Stimulated activated CD8-positive, alpha-beta memory T cell treated with anti-CD3 and anti-CD28 coated beads, Interleukin-4, amount 100 ng/mL, for 24 hours (primary cell): ENCODE results near the gene METTL14.

Experiments used
- DNase-seq: peaks from one replicate; pipeline ENCODE4 v3.0.0-alpha.2; 2020; ENCODE audit warnings: low read depth

Gene METTL14

GRCh38 chr4:118734491-118735205 lies 49.5 kb downstream of the METTL14 start:
- DNase-seq, result no peak

GRCh38 chr4:118736900-118737299 lies 51.7 kb downstream of the METTL14 start:
- DNase-seq, result no peak

- no peak for DNase-seq
These were observed 52.9 kb downstream of the METTL14 start for GRCh38 chr4:118738090-118738489.

- DNase-seq, result no peak
These were observed 54.0 kb downstream of the METTL14 start for GRCh38 chr4:118739022-118739713.

GRCh38 chr4:118740869-118741268 lies 55.7 kb downstream of the METTL14 start:
- DNase-seq, result no peak

GRCh38 chr4:118741301-118741855 lies 56.2 kb downstream of the METTL14 start:
- no peak for DNase-seq

- DNase-seq, result no peak
These were observed 56.9 kb downstream of the METTL14 start for GRCh38 chr4:118742050-118742449.

- DNase-seq, result no peak
These were observed 58.7 kb downstream of the METTL14 start for GRCh38 chr4:118743867-118744266.

- DNase-seq, result no peak
These were observed 60.2 kb downstream of the METTL14 start for GRCh38 chr4:118745357-118745756.

GRCh38 chr4:118746251-118746919 lies 61.2 kb downstream of the METTL14 start:
- no peak for DNase-seq

- no peak for DNase-seq
These were observed 64.3 kb downstream of the METTL14 start for GRCh38 chr4:118749347-118749988.

- DNase-seq, result no peak
These were observed 66.6 kb downstream of the METTL14 start for GRCh38 chr4:118751629-118752323.

- no peak for DNase-seq
These were observed 67.4 kb downstream of the METTL14 start for GRCh38 chr4:118752551-118752950.

GRCh38 chr4:118753096-118753495 lies 67.9 kb downstream of the METTL14 start:
- no peak for DNase-seq

GRCh38 chr4:118753685-118754084 lies 68.5 kb downstream of the METTL14 start:
- DNase-seq, result no peak

- no peak for DNase-seq
These were observed 69.7 kb downstream of the METTL14 start for GRCh38 chr4:118754890-118755289.

- DNase-seq, result no peak
These were observed 70.4 kb downstream of the METTL14 start for GRCh38 chr4:118755438-118756226.

GRCh38 chr4:118756429-118756828 lies 71.2 kb downstream of the METTL14 start:
- no peak for DNase-seq

GRCh38 chr4:118756958-118757357 lies 71.8 kb downstream of the METTL14 start:
- no peak for DNase-seq

- no peak for DNase-seq
These were observed 72.6 kb downstream of the METTL14 start for GRCh38 chr4:118757761-118758251.

- no peak for DNase-seq
These were observed 73.1 kb downstream of the METTL14 start for GRCh38 chr4:118758293-118758692.
